ENCODE results near the gene C11orf42. TPM values are rescaled to one million over a fixed set of nuclear protein-coding genes. Genes with fewer than 3 reads are reported as not detected.
"Not testable (repeated sequence)": the region's sequence is repeated elsewhere in the genome, so short reads cannot be mapped to it uniquely, and the experiment has no call there.

Gene C11orf42
- total RNA-seq, 1 donor from 2014 or later, result not detected

GRCh38 chr11:6219359-6219758, 14.0 kb downstream of the C11orf42 start:
- intact Hi-C loops (cut with micrococcal nuclease), result no loop called here

GRCh38 chr11:6223854-6224253, 18.5 kb downstream of the C11orf42 start:
- intact Hi-C loops (cut with micrococcal nuclease), result no loop called here

- intact Hi-C loops (cut with micrococcal nuclease), result no loop called here
These were observed 19.1 kb downstream of the C11orf42 start for GRCh38 chr11:6224421-6224820.

- intact Hi-C loops (cut with micrococcal nuclease), result no loop called here
These were observed 19.7 kb downstream of the C11orf42 start for GRCh38 chr11:6225024-6225423.

DNA sequence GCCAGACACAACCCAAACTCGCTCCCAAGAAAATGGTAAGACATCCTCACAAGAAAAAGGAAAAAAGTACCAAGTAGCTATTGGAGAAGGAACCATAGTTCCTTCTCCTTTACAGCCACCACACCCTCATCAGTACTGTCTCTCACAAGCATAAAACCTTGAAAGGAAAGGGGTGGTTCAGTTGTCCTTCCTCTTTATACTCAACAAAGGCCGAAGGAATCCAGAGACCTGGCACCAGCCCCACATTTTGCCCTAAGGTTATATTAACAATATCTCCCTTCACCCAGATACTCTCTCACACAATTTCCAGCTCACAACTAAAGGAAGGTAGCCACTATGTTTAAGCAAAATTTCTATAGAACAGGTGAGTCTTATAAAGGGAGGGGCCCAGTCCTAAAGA, 20.5 kb downstream of the C11orf42 start:
- intact Hi-C loops (cut with micrococcal nuclease), result no loop called here

GRCh38 chr11:6228520-6228919, 23.2 kb downstream of the C11orf42 start:
- intact Hi-C loops (cut with micrococcal nuclease), result no loop called here

GRCh38 chr11:6229911-6230310, 24.6 kb downstream of the C11orf42 start:
- intact Hi-C loops (cut with micrococcal nuclease), result loop anchor here (5.0 kb wide), 1 partner anchor 122 kb away; no protein-coding TSS in a partner anchor

DNA sequence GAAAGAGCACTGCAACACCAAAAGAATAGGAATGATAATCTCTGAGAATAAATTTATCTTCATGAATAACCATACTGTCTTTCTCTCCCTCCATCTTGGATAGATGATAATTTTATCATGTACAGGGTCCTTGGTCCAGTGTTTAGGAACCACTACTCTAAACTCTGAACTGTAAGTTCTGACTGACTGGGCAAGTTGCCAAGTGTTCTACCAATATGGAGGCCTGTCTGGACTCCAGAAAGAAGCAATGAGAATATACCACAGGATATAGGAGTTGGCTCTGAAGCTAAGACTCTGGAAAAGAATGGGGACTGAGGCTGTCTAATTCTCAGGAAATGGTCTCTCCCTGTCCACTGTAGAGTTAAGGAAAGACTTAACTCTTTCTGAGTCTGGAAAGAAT, 27.5 kb downstream of the C11orf42 start:
- intact Hi-C loops (cut with micrococcal nuclease), result loop anchor here (5.0 kb wide), 1 partner anchor 119 kb away; no protein-coding TSS in a partner anchor

GRCh38 chr11:6233984-6234386, 28.6 kb downstream of the C11orf42 start:
- intact Hi-C loops (cut with micrococcal nuclease), result loop anchor here (1.0 to 5.0 kb wide), 15 partner anchors 31 to 1625 kb away; partner anchors contain the start of genes APBB1, ARFIP2, ILK and RRP8

- intact Hi-C loops (cut with micrococcal nuclease), result loop anchor here (1.0 to 5.0 kb wide), 18 partner anchors 17 to 1626 kb away; partner anchors contain the start of genes APBB1, ARFIP2, ILK and MRPL17
These were observed 29.2 kb downstream of the C11orf42 start, which contains the start of gene FHIP1B for GRCh38 chr11:6234387-6235107. Gene FHIP1B, minus strand, starts transcription at chr11:6234636. Its CDS starts 10,120 bp downstream, at chr11:6224516.

- intact Hi-C loops (cut with micrococcal nuclease), result no loop called here
These were observed 31.9 kb downstream of the C11orf42 start for GRCh38 chr11:6237266-6237665.

DNA sequence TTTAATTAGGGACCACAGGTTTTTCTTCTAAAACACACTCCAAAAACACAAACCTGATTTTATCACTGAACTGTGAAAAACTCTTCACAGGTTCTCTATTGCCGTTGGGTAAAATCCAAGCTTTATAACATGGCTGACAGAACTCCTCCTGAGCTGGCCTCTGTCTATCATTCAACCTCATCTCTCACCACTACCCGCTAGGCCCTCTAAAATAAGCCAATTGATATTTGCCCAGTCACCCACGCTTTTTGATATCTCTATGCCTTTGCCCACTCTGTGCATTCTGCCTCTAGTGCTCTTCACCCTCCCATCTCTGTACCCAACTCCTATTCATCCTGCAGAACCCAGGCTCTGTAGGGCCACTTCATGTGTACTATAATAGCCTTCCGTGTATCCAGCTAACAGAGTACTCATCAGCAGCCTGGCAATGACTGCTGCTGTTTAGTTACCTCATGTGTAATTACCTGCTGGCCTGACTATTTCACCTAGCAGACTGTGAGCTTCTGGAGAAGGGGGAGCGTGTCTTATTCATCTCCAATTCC, 32.5 kb downstream of the C11orf42 start:
- intact Hi-C loops (cut with micrococcal nuclease), result no loop called here

DNA sequence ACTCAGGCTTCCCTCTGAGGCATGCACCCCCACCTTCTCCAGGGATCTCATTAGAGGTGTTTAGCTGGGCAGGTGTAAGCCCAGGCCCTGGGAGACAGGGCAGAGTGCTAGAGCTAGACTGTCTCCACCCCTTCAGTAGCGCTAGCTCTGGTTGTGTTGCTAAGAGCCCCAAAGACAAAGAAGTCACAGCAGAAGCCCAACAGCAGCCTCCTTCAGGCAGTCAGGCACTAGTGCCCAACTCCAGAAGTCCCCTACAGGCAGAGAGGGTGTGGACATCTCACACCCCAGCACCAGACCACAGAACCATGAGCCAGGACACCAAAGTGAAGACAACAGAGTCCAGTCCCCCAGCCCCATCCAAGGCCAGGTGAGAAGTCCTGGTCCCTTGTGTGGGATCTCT, 33.5 kb downstream of the C11orf42 start, which contains the start of gene CNGA4:
Gene CNGA4 (plus strand): TSS at position 188 of the 400 bp plus-strand sequence. CDS start 118 bp downstream, at position 306.
- intact Hi-C loops (cut with micrococcal nuclease), result no loop called here

DNA sequence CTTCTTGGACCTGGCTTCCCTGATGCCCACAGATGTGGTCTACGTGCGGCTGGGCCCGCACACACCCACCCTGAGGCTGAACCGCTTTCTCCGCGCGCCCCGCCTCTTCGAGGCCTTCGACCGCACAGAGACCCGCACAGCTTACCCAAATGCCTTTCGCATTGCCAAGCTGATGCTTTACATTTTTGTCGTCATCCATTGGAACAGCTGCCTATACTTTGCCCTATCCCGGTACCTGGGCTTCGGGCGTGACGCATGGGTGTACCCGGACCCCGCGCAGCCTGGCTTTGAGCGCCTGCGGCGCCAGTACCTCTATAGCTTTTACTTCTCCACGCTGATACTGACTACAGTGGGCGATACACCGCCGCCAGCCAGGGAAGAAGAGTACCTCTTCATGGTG, 34.8 kb downstream of the C11orf42 start:
- intact Hi-C loops (cut with micrococcal nuclease), result no loop called here

DNA sequence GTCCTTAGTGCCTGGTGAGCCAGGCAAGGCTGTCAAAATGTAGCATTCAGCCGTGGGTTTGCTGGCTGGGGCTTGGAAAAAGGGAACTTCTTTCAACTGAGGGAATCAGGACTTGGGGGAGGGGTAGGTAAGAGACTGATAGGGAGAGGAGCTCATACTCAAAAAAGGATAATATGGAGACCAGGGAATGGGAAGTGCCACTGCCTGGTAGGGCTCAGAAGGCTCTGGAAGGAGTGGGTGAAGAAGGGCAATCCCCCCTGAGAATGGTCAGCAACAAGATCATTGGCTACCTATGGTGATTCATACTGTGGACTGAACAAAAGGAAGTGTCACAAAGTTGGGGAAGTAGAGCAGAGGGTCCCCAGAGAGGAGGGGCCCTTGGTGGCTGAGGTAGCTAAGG, 35.4 kb downstream of the C11orf42 start:
- intact Hi-C loops (cut with micrococcal nuclease), result no loop called here

GRCh38 chr11:6241316-6241715, 36.0 kb downstream of the C11orf42 start:
- intact Hi-C loops (cut with micrococcal nuclease), result no loop called here

DNA sequence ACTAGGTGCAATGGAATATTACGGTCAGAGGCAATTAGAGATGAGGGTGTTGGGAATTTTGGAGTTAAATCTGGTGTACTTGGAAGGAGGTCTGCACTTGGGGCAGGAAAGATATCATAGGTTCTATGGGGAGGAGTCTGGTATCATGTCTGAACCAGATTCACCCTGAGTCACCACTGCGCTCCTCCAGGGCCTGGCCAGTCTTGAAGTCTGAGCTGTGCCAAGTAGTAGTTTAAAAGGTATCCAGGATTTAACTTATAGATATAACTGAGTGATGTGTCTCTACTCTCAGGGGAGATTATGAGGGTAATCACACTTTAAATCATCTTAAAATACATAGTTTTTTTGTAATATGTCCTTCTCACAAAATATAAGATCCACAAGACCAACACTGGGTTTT, 40.2 kb downstream of the C11orf42 start:
- intact Hi-C loops (cut with micrococcal nuclease), result no loop called here

GRCh38 chr11:6248248-6248647, 42.9 kb downstream of the C11orf42 start:
- intact Hi-C loops (cut with micrococcal nuclease), result no loop called here

DNA sequence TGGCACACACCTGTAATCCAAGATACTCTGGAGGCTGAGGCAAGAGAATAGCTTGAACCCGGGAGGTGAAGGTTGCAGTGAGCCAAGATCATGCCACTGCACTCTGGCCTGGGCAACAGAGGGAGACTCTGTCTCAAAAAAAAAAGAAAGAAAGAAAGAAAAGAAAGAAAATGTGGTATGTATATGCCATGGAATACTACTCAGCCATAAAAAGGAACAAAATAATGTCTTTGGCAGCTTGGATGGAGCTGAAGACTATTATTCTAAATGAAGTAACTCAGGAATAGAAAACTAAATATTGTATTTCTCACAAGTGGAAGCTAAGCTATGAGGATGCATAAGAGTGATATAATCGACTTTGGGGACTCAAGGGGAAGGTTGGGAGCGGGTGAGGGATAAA, 43.5 kb downstream of the C11orf42 start:
- intact Hi-C loops (cut with micrococcal nuclease), result not testable (repeated sequence)

- intact Hi-C loops (cut with micrococcal nuclease), result loop anchor here (10.0 kb wide), 1 partner anchor 225 kb away; no protein-coding TSS in a partner anchor
These were observed 44.6 kb downstream of the C11orf42 start for GRCh38 chr11:6249770-6250555.

DNA sequence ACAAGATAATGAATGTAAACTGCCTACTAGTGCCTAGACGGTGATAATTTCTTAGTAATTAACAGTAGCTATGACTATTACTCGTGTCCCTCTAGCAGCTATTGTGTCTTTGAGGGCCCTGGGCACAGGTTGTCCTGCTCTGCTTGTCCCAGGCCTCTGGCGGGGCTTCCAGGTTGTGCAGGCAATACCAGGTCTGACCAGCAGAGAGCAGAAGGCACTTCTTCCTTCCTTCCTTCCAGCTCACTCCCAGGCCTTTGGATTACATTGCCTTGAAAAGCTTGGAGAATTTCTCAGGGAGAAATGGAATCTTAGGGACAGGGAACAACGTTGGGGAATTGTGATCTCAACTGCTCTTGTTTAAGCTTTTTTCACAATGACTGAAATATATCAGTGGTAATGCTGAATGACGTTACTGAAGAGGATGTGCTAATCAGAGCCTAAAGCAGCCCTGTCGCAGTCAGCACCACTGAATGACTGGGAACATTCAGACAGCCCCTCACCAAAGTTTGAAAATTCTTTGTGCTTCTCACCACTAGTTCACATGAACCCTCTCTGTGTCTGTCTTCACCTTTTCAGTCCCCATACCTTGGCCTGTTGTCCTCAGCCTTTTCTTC, 45.9 kb downstream of the C11orf42 start:
- intact Hi-C loops (cut with micrococcal nuclease), result loop anchor here (1.0 to 10.0 kb wide), 4 partner anchors 16 to 226 kb away; no protein-coding TSS in a partner anchor
